GM12873 (cell line): ENCODE data around the gene C10orf90.

ENCODE experiments used
- TF ChIP-seq, protein P1 (sequence below): IDR thresholded peaks from 2 replicates; pipeline ENCODE4 v1.5.1; 2012; ENCODE audit warnings: low read depth, mild to moderate bottlenecking, moderate library complexity, low read length, control low read depth; ENCODE audit not compliant: insufficient read depth; ENCODE audit errors: missing control alignments

The C10orf90 gene

GRCh38 chr10:126598009-126598408 is 72.5 kb downstream of the C10orf90 start:
- TF ChIP-seq, protein P1, sequence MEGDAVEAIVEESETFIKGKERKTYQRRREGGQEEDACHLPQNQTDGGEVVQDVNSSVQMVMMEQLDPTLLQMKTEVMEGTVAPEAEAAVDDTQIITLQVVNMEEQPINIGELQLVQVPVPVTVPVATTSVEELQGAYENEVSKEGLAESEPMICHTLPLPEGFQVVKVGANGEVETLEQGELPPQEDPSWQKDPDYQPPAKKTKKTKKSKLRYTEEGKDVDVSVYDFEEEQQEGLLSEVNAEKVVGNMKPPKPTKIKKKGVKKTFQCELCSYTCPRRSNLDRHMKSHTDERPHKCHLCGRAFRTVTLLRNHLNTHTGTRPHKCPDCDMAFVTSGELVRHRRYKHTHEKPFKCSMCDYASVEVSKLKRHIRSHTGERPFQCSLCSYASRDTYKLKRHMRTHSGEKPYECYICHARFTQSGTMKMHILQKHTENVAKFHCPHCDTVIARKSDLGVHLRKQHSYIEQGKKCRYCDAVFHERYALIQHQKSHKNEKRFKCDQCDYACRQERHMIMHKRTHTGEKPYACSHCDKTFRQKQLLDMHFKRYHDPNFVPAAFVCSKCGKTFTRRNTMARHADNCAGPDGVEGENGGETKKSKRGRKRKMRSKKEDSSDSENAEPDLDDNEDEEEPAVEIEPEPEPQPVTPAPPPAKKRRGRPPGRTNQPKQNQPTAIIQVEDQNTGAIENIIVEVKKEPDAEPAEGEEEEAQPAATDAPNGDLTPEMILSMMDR, result peak; percentile 71

- TF ChIP-seq, protein P1, result no peak
Observed at GRCh38 chr10:126597211-126597610, 73.3 kb downstream of the C10orf90 start.

GRCh38 chr10:126596472-126597016 is 73.9 kb downstream of the C10orf90 start:
- TF ChIP-seq, protein P1, result no peak

GRCh38 chr10:126595160-126595559 is 75.3 kb downstream of the C10orf90 start:
- TF ChIP-seq, protein P1, result no peak

DNA sequence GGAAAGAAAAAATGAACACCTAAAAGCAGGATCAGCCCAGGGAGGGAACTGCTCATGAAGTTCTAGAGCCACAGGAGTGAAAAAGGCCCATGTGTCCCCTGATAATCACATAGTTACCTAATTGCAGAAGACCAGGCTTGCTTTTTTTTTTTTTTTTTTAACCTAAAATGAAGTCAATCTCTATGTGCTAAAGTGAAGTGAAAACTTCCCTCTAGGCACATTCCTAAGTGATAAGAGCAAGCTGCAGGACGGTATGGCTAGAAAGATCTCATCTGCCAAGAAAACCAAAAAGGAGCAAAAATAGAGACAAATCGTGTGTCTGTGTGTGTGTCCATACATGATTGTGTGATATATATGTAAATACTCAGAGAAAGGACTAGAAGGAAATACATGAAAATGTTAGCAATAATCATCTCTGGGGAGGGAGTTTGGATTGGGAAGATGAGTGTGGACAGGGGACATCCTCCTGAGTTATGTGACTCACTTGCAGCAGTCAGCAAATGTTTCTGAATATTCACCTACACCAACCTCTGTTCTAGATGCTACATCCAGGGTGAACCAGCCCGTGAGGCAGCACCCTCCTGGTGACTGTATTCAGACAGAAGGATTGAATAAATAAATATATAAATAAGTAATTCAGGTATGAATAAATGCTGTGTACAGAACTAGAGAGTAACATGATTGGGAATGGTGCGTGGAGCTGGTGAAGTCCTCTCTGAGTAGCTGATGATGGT is 76.4 kb downstream of the C10orf90 start:
- TF ChIP-seq, protein P1, result no peak

DNA sequence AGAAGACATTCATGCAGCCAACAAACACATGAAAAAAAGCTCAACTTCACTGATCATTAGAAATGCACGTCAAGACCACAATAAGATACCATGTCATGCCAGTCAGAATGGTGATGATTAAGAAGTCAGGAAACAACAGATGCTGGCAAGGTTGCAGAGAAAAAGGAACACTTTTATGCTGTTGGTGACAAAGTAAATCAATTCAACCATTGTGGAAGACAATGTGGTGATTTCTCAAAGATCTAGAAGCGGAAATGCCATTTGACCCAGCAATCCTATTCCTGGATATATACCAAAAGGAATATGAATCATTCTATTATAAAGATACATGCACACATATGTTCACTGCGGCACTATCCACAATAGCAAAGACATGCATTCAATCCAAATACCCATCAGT is 77.6 kb downstream of the C10orf90 start:
- TF ChIP-seq, protein P1, result no peak

GRCh38 chr10:126588024-126588423 is 82.5 kb downstream of the C10orf90 start:
- TF ChIP-seq, protein P1, result no peak
